GM19193 (cell line): ENCODE measurements around the gene ARHGEF6.

Experiments
- POLR2A ChIP-seq: IDR thresholded peaks from 4 replicates; pipeline ENCODE4 v1.6.1; 2011; ENCODE audit not compliant: insufficient read depth, insufficient read length; ENCODE audit errors: extremely low read depth

Gene ARHGEF6

DNA sequence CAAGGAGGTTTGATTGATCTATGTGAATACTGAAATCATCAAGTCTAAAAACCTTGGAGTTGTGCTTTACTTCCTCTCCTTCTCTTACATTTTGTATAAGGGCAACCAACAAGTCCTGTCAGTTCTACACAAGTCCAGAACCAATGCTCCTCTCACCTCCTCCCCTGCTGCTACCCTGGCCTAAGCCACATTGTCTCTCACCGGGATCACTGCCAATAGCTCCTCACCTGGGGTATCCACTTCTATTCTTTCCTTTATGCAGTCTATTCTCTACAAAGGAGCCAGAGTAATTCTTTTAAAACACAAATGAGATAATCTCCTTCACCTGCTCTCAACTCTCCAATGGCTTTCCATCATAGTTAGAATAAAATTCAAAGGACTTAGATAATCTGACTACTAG, 13.3 kb upstream of the ARHGEF6 start:
- no peak for TF ChIP-seq POLR2A

- TF ChIP-seq POLR2A = no peak
Observed at GRCh38 chrX:136789856-136790255, 9.1 kb upstream of the ARHGEF6 start.

- TF ChIP-seq POLR2A = no peak
Observed at GRCh38 chrX:136784231-136784630, 3.5 kb upstream of the ARHGEF6 start.

DNA sequence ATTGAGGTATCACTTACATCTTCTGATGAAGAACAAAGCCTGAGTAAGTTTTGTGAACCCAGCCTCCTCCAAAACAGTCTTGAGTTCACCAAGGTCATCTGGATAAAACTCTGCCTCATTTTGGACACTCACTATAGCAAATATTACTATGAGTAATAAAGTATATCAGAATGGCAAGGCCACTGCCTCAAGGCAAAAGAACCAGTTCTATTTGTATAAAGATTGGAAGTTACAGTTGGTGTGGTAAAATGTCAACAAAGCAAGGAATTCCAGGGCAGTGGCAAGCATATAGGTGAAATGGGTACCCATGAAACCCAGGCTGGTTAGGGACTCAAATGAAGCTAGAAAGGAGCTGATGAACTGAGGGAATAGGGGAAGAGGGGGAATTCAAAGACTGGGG, 2.4 kb upstream of the ARHGEF6 start:
- TF ChIP-seq POLR2A = no peak

- TF ChIP-seq POLR2A = no peak
Observed at GRCh38 chrX:136781180-136781797, 557 bp upstream of the ARHGEF6 start.

- TF ChIP-seq POLR2A = no peak
Observed at GRCh38 chrX:136780241-136780640, 491 bp downstream of the ARHGEF6 start.

- TF ChIP-seq POLR2A = no peak
Observed at GRCh38 chrX:136779346-136779781, 1.4 kb downstream of the ARHGEF6 start.

DNA sequence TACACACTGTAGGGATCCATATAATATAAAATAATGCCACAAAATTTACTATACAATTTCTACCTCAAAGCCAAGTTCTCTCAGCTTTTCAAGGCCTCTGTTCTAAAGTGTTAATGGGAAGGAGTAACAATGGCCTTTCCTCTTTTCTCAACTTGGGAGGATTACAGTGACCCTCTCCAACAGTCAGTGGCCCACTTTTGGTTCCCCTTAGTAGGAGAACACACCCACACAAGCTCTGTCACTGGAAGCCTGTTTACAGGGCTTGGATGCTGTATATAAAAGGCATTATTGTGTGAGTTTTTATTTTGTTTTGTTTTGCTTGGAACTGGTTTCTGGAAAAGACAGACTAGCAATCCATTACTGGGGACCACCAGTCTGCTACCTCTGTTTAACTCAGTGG, 1.8 kb downstream of the ARHGEF6 start:
- no peak for TF ChIP-seq POLR2A

DNA sequence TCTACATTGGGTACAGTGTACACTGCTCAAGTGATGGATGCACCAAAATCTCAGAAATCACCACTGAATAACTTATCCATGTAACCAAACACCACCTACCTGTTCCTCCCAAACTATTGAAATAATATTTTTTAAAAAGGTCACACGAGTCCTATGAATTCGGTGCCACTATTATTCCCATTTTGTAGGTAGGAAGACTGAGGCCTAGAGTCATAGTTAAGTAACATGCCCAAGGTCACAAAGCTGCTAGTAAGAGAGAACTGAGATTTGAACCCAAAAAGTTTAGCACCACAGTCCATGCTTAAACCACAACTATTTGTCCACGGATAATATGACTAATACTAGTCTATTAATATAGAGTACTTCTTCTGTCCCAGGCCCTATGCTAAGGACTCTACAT, 2.7 kb downstream of the ARHGEF6 start:
- no peak for TF ChIP-seq POLR2A

GRCh38 chrX:136773648-136774047, 7.1 kb downstream of the ARHGEF6 start:
- no peak for TF ChIP-seq POLR2A

GRCh38 chrX:136768469-136769084, 12.2 kb downstream of the ARHGEF6 start:
- TF ChIP-seq POLR2A = no peak

DNA sequence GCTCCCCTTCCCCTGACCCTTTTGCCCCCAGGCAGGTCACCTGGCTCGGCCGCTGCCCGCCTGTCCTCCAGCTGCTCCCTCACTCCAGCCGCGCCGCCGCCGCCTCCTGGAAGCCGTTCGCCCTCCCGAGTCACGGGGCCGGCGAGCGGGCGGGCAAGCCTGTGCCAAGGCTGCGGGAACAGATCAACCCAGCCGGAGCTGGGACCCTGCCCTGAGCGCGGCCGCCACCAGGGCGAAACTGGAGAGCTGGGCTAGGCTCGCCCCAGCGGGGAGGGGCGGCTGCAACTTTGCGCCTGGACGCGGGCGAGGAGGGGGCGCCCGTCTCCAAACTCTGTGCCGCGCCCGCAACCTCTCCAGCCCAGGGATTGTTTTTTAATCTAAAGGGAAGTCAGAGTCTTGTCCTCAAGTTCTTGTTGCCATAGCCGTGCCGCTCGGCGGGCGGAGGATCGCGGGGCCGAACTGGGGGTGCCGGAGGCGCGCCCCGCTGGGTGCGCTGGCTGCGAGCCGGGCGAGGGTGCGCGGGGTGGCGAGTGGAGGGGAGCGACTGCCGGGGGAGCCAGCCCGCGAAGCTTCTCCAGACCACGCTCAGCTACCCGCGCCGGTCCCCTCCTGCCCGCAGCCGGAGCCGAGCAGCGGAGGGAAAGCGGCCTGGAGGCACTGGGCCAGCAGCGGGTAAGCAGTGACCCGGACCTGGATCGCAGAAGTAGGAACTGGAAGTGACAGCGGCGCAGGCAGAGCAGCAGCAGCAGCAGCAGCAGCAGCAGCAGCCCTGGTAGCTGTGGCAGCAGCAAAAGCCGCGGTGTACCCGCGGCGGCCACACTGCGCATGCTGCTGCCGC, 13.4 kb downstream of the ARHGEF6 start:
- TF ChIP-seq POLR2A = peak; percentile 45

- TF ChIP-seq POLR2A = no peak
Observed at GRCh38 chrX:136766785-136767103, 14.0 kb downstream of the ARHGEF6 start.

GRCh38 chrX:136765821-136766356, 14.8 kb downstream of the ARHGEF6 start:
- TF ChIP-seq POLR2A = no peak

- no peak for TF ChIP-seq POLR2A
Observed at GRCh38 chrX:136764206-136764605, 16.5 kb downstream of the ARHGEF6 start.
